Suprapubic skin (tissue), 4 donors: ENCODE data around the gene PARP6. TPM values are rescaled to one million over a fixed set of nuclear protein-coding genes. Genes with fewer than 3 reads are reported as not detected.

ENCODE experiments used
- DNase-seq, 2 donors: peaks; one replicate each; pipeline ENCODE4 v3.0.0-alpha.2; 2019; ENCODE audit warnings: low spot score in 2 of 2
- H3K27ac ChIP-seq: fragments of 200-600 bp; sonication (generic); one replicate; pipeline ENCODE4 v1.5.1; 2019
- H3K27me3 ChIP-seq: fragments of 200-600 bp; sonication (generic); one replicate; pipeline ENCODE4 v1.5.1; 2019
- H3K36me3 ChIP-seq: fragments of 200-600 bp; sonication (generic); one replicate; pipeline ENCODE4 v1.5.1; 2019
- H3K4me1 ChIP-seq: fragments of 200-600 bp; sonication (generic); one replicate; pipeline ENCODE4 v1.5.1; 2019
- H3K4me3 ChIP-seq: fragments of 200-600 bp; sonication (generic); one replicate; pipeline ENCODE4 v1.5.1; 2019; ENCODE audit warnings: mild to moderate bottlenecking
- H3K9me3 ChIP-seq: fragments of 200-600 bp; sonication (generic); one replicate; pipeline ENCODE4 v1.5.1; 2019
- CTCF ChIP-seq, 2 donors: fragments of 200-600 bp in 1 of 2; fragments of 450-650 bp in 1 of 2; sonication (generic) in 1 of 2; IDR thresholded peaks; one replicate each; pipeline ENCODE4 v1.5.1; 2016 to 2019; ENCODE audit warnings: antibody characterized with exemption in 2 of 2, mild to moderate bottlenecking in 1 of 2, moderate library complexity in 1 of 2
- EP300 ChIP-seq: sonication (generic); formaldehyde crosslinking; IDR thresholded peaks from one replicate; pipeline ENCODE4 v1.6.1; 2017; ENCODE audit warnings: antibody characterized with exemption
- POLR2A ChIP-seq, 2 donors: fragments of 450-650 bp; IDR thresholded peaks; one replicate each; pipeline ENCODE4 v1.6.1; 2017; ENCODE audit warnings: antibody characterized with exemption in 2 of 2, mild to moderate bottlenecking in 2 of 2, moderate library complexity in 2 of 2
- POLR2AphosphoS5 ChIP-seq, 3 donors: sonication (generic); formaldehyde crosslinking; IDR thresholded peaks; one replicate each; pipeline ENCODE4 v1.6.1; 2017; ENCODE audit warnings: antibody characterized with exemption in 3 of 3
- WGBS: methylation state at CpG from one replicate; pipeline ENCODE4 v1.1.5; 2018; 5-methylcytosine and 5-hydroxymethylcytosine counted together
- total RNA-seq, 4 donors: library from RNA; depleted of rRNA; stranded (reverse); fragments of >200 nt; gene quantifications; one replicate each; pipeline ENCODE4 v1.1.0, GENCODE V29; 2016

PARP6 gene
- 100 to 1,000 TPM in 1 of 4 donors, 10 to 100 TPM in 3; 63.6 to 102 (median 70.6) TPM for total RNA-seq

- Histone ChIP-seq H3K4me1 (peaks cover 32% of the 10 kb centered on the region), H3K9me3 (no peaks in the 10 kb centered on the region), H3K27me3 (no peaks in the 10 kb centered on the region), H3K27ac (peak within 1 kb of the TSS; percentile 91), H3K4me3 (peak within 1 kb of the TSS; percentile 93), H3K36me3 (peaks cover 17% of the 10 kb centered on the region)
- peak; percentile 98 to 99 for DNase-seq
- 0% methylated on average over 29 of the region's 82 CpGs for WGBS
- TF ChIP-seq EP300 (no peak), POLR2A (IDR thresholded peaks at IDR 0.05) (peak in 1 of 2 donors; percentile 90), POLR2AphosphoS5 (IDR thresholded peaks at IDR 0.05) (peak in 2 of 3 donors; percentile 39 to 91), CTCF (IDR thresholded peaks at IDR 0.05) (peak; percentile 38 to 70)
These were observed at the start of gene PARP6 for GRCh38 chr15:72272213-72272996. TSS of gene PARP6 (minus strand) at chr15:72272554. CDS start at chr15:72267477, 5,077 bp downstream.

- WGBS = 1% methylated on average over 10 of the region's 58 CpGs
- Histone ChIP-seq H3K9me3 (no peaks in the 10 kb centered on the region), H3K27me3 (no peaks in the 10 kb centered on the region), H3K36me3 (no peaks in the 10 kb centered on the region), H3K4me3 (peak within 1 kb of the TSS; percentile 48), H3K4me1 (peaks cover 17% of the 10 kb centered on the region), H3K27ac (no peak within 1 kb of the TSS)
- TF ChIP-seq CTCF (IDR thresholded peaks at IDR 0.05) (no peak), POLR2AphosphoS5 (IDR thresholded peaks at IDR 0.05) (no peak), POLR2A (IDR thresholded peaks at IDR 0.05) (no peak), EP300 (no peak)
- peak; percentile 88 to 89 for DNase-seq
These were observed 47.8 kb upstream of the PARP6 start, which contains the start of gene CELF6 for GRCh38 chr15:72319985-72320671. TSS of gene CELF6 (minus strand) at chr15:72320157. CDS start at chr15:72319874, 283 bp downstream.

- Histone ChIP-seq H3K36me3 (no peaks in the 10 kb centered on the region), H3K9me3 (no peaks in the 10 kb centered on the region), H3K4me1 (peaks cover 17% of the 10 kb centered on the region), H3K27me3 (no peaks in the 10 kb centered on the region), H3K4me3 (peak overlapping the region; percentile 48), H3K27ac (no peak overlapping the region)
- peak; percentile 72 to 80 for DNase-seq
- 8% methylated on average over 4 of the region's 48 CpGs for WGBS
- no peak for TF ChIP-seq POLR2AphosphoS5 (IDR thresholded peaks at IDR 0.05)
- TF ChIP-seq POLR2A (IDR thresholded peaks at IDR 0.05) = no peak
- no peak for TF ChIP-seq EP300
- no peak for TF ChIP-seq CTCF (IDR thresholded peaks at IDR 0.05)
These were observed 47.1 kb upstream of the PARP6 start for GRCh38 chr15:72319360-72319984.

- Histone ChIP-seq H3K9me3 (no peaks in the 10 kb centered on the region), H3K4me3 (no peak overlapping the region), H3K36me3 (no peaks in the 10 kb centered on the region), H3K4me1 (peaks cover 17% of the 10 kb centered on the region), H3K27me3 (no peaks in the 10 kb centered on the region), H3K27ac (no peak overlapping the region)
- TF ChIP-seq POLR2A (IDR thresholded peaks at IDR 0.05) (no peak), CTCF (IDR thresholded peaks at IDR 0.05) (no peak), EP300 (no peak), POLR2AphosphoS5 (IDR thresholded peaks at IDR 0.05) (no peak)
- DNase-seq = no peak
- WGBS = 46% methylated on average over 2 of the region's 2 CpGs
These were observed 46.1 kb upstream of the PARP6 start for GRCh38 chr15:72318408-72318942.
